ENCODE results near the gene NAA20. TPM values are rescaled to one million over a fixed set of nuclear protein-coding genes. Genes with fewer than 3 reads are reported as not detected.

NAA20 gene, protein sequence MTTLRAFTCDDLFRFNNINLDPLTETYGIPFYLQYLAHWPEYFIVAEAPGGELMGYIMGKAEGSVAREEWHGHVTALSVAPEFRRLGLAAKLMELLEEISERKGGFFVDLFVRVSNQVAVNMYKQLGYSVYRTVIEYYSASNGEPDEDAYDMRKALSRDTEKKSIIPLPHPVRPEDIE
- 10 to 100 TPM; 62.9 to 72.5 TPM for total RNA-seq

DNA sequence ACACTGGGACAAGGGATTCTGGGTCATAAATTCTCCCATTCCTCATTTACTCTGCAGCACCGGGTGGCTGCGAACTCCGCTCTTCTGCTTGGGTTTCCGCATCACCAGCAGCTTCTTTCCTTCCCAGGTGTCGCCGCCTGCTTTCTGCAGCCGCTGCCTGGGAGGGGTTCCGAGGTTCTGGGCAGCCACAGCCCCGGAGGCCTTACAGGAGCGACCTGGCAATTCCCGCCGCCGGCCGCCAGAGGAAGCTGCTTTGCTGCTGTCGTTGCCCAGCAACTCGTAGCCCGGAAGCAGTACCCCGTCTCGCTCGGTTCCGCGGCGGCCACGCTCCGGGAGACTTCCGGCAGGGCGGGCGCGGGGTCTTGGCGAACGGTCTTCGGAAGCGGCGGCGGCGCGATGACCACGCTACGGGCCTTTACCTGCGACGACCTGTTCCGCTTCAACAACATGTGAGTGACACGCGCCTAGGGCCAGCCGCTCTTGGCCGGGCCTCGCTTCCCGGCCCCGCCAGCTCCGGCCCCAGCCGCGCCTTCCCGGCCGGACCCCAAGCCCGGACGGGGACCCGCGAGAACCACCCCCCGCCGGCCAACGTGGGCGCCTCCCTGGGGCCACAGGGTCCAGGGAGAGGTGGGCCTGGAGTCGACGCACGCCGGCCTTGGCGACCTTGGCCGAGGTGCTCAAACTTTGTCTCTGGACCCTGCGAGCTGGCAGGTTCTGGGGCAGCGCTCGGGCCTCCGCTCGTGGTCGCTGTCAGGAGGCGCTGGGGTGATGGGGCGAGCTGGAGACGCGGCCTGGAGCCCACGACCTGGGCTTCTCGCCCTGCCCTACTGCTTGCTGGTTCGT, at the start of gene NAA20:
Gene NAA20 (plus strand): TSS at position 362 of the 843 bp plus-strand sequence. CDS start 35 bp downstream, at position 397.
- Mint-ChIP-seq H3K36me3 (ENCODE audit: insufficient read depth in 2 of 2) (peaks cover 0 to 11% of the 10 kb centered on the region in 2 donors), H3K9me3 (no peaks in the 10 kb centered on the region), H3K4me1 (ENCODE audit: low read depth) (peaks cover 62% of the 10 kb centered on the region), H3K27ac (peak within 1 kb of the TSS; percentile 89), H3K27me3 (ENCODE audit: low read depth) (no peaks in the 10 kb centered on the region), H3K4me3 (peak within 1 kb of the TSS; percentile 87 to 88)
- ATAC-seq (replicated peaks in 1 of 2) (peak; percentile 97 to 99), DNase-seq (peak; percentile 93 to 95)

DNA sequence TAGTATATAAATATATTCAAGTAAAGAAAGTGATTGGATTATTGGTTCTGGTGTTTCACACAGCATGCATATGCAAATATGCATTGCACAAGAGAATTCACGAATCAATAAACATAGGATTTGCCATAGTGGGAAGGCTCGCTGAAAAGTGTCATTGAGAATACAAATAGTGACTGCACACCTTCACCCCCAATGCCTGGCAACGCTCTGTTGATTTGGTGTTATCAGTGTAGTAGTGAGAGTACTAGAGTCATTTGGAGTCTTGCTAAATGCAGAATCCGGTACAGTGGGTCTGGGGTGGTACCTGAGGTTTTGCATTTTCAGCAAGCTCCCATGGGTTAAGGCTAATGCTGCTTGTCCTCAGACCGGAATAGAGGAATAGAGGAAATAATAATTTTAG, 49.7 kb upstream of the NAA20 start:
- Mint-ChIP-seq H3K27me3 (ENCODE audit: low read depth) (no peaks in the 10 kb centered on the region), H3K27ac (no peak overlapping the region)

DNA sequence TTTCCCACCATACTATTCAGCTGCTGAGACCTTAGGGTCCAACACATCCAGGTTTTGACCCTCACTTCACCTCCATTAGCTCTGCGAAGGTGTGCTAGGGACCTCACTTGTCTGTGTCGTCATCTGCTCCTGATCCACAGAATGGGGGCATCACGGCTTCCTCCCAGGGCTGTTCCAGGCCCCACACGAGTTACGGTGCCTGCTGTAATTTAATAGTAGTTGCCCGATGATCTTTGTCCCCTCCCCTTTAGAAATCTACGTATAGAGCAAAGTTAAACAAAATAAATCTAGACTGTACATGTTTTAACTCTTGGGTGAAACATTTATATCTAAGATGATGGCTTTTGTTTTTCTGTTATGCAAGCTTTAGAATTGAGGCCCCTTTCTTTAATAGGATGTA, 49.1 kb upstream of the NAA20 start:
- no peak for DNase-seq
- no peaks in the 10 kb centered on the region for H3K36me3 Mint-ChIP-seq (ENCODE audit: insufficient read depth in 2 of 2)
- H3K4me3 Mint-ChIP-seq = no peak overlapping the region
- no peaks in the 10 kb centered on the region for H3K27me3 Mint-ChIP-seq (ENCODE audit: low read depth)
- no peaks in the 10 kb centered on the region for H3K9me3 Mint-ChIP-seq
- peaks cover 9% of the 10 kb centered on the region for H3K4me1 Mint-ChIP-seq (ENCODE audit: low read depth)
- H3K27ac Mint-ChIP-seq = no peak overlapping the region
- ATAC-seq (replicated peaks in 1 of 2) = no peak

More for the DNA sequence above, 49.7 kb upstream of the NAA20 start:
- ATAC-seq (replicated peaks in 1 of 2) (no peak), DNase-seq (no peak)
- Mint-ChIP-seq H3K9me3 (no peaks in the 10 kb centered on the region), H3K4me1 (ENCODE audit: low read depth) (peaks cover 9% of the 10 kb centered on the region), H3K36me3 (ENCODE audit: insufficient read depth in 2 of 2) (no peaks in the 10 kb centered on the region), H3K4me3 (no peak overlapping the region)

DNA sequence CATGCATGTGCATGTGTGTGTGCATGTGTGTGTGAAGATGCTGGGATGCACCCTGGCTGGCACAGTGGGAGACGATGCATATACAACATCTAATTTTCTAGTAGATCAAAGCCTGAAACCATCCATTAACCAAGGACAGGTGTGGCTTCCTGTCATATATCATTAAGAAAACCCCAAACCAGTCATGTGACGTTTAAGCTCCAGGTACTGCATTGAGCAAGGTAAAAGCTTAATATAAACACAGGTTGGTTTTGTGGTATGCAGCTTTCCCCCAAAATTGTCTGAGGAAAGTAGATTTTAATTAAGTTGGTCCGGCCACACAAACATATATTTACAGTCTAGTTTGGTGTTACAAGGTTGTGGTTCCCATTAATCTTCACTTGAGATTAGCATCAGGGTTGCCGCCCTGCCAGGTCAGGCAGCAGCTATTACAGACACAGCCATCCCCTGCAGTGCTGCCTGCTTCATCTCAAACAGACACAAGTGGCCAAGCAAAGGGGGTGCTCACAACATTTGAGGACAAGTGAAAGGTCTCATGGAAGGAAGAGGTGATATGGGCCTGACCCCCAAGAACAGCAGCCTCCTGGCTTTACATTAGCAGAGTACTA, 48.6 kb upstream of the NAA20 start:
- no peaks in the 10 kb centered on the region for H3K9me3 Mint-ChIP-seq
- ATAC-seq (replicated peaks in 1 of 2) = no peak
- H3K4me3 Mint-ChIP-seq = no peak overlapping the region
- H3K27ac Mint-ChIP-seq = no peak overlapping the region
- H3K27me3 Mint-ChIP-seq (ENCODE audit: low read depth) = no peaks in the 10 kb centered on the region
- H3K36me3 Mint-ChIP-seq (ENCODE audit: insufficient read depth in 2 of 2) = no peaks in the 10 kb centered on the region
- DNase-seq = no peak
- peaks cover 9% of the 10 kb centered on the region for H3K4me1 Mint-ChIP-seq (ENCODE audit: low read depth)

DNA sequence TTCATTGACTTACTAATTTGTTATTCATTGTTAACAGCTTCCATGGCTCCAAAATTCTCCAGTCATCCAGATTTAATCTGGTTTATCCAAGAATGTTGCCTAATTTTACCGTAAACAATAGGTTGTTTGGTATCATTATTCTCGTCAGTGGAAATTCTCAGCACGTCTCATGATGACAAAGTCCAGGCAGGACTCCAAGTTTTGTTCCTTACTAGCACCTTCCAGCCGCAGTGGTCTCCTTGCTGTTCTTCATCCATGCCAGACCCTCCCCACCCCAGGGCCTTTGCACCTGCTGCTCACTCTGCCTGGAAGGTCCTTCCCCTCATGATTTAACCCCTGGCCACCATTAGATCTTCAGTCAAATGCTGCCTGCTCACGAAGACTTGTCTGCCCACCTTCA, 48.1 kb upstream of the NAA20 start:
- Mint-ChIP-seq H3K36me3 (ENCODE audit: insufficient read depth in 2 of 2) (no peaks in the 10 kb centered on the region), H3K4me1 (ENCODE audit: low read depth) (peaks cover 9% of the 10 kb centered on the region), H3K27me3 (ENCODE audit: low read depth) (no peaks in the 10 kb centered on the region), H3K4me3 (no peak overlapping the region), H3K9me3 (no peaks in the 10 kb centered on the region), H3K27ac (no peak overlapping the region)
- DNase-seq (no peak), ATAC-seq (replicated peaks in 1 of 2) (no peak)

DNA sequence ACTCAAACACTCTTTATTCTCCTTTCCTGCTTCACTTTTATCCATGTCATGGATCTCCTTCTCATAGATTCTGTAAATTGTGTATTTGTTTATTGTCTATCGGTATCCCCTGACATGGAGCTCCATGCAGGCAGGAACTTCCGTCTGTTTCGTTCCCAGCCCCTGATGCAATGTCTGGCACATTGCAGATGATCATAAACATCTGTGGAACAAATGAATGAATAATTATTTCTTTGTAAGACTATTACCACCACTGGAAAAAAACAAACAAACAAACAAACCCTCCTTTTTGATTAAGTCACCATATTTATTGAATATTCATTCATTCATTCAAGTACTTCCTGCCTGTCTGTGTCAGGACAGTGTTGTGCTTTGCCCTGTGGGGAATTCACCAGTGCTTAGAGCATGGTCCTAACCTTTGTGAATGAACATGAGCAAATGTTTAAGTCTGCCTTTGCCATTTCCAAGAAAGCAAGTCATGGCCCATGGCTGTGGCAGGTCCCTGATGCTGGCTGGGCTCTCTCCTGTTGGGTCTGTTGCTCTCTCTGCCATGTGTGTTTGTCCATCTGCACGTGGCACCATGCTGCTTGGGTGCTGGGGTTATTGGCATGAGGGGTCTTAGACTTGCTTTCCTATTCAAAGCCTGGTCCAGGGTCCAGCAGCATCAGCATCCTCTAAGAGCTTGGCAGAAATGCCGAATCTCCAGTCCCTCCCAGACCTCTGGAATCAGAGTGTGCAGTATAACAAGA, 47.5 kb upstream of the NAA20 start:
- ATAC-seq (replicated peaks in 1 of 2) = no peak
- H3K27me3 Mint-ChIP-seq (ENCODE audit: low read depth) = no peaks in the 10 kb centered on the region
- H3K4me1 Mint-ChIP-seq (ENCODE audit: low read depth) = peaks cover 9% of the 10 kb centered on the region
- DNase-seq = no peak
- H3K4me3 Mint-ChIP-seq = no peak overlapping the region
- H3K9me3 Mint-ChIP-seq = no peaks in the 10 kb centered on the region
- H3K27ac Mint-ChIP-seq = no peak overlapping the region
- no peaks in the 10 kb centered on the region for H3K36me3 Mint-ChIP-seq (ENCODE audit: insufficient read depth in 2 of 2)

- DNase-seq (no peak), ATAC-seq (replicated peaks in 1 of 2) (no peak)
- Mint-ChIP-seq H3K4me3 (no peak overlapping the region), H3K4me1 (ENCODE audit: low read depth) (peaks cover 9% of the 10 kb centered on the region), H3K27me3 (ENCODE audit: low read depth) (no peaks in the 10 kb centered on the region), H3K27ac (no peak overlapping the region), H3K36me3 (ENCODE audit: insufficient read depth in 2 of 2) (no peaks in the 10 kb centered on the region), H3K9me3 (no peaks in the 10 kb centered on the region)
Measured at GRCh38 chr20:19970256-19970765, 46.9 kb upstream of the NAA20 start.

DNA sequence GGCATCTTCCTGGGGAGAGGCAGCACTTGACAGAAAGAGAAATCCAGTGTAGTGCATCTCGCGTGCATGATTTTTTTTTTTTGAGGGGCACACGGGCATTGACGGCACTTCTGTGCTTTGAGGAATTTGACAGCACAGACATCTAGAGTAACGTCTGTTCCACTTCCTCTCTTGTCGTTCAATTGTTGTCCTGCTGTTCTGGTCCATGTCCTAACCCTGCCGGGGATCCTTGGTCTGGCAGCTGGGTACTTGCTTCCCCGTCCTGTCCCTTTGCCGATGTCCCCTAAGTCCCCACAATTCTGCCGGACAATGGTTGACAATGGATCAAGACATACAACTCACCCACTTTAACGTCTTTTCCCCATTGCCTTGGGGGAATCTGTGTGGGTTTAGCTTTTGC, 46.0 kb upstream of the NAA20 start:
- Mint-ChIP-seq H3K27ac (no peak overlapping the region), H3K4me3 (no peak overlapping the region), H3K9me3 (no peaks in the 10 kb centered on the region), H3K4me1 (ENCODE audit: low read depth) (peaks cover 9% of the 10 kb centered on the region), H3K27me3 (ENCODE audit: low read depth) (no peaks in the 10 kb centered on the region), H3K36me3 (ENCODE audit: insufficient read depth in 2 of 2) (no peaks in the 10 kb centered on the region)
- ATAC-seq (replicated peaks in 1 of 2) = no peak
- DNase-seq = no peak

- no peak for ATAC-seq (replicated peaks in 1 of 2)
- no peak for DNase-seq
- Mint-ChIP-seq H3K9me3 (no peaks in the 10 kb centered on the region), H3K4me3 (no peak overlapping the region), H3K27ac (no peak overlapping the region), H3K4me1 (ENCODE audit: low read depth) (peaks cover 9% of the 10 kb centered on the region), H3K36me3 (ENCODE audit: insufficient read depth in 2 of 2) (no peaks in the 10 kb centered on the region), H3K27me3 (ENCODE audit: low read depth) (peaks cover 7% of the 10 kb centered on the region)
Measured at GRCh38 chr20:19973961-19974629, 43.1 kb upstream of the NAA20 start.

- H3K4me1 Mint-ChIP-seq (ENCODE audit: low read depth) = peaks cover 9% of the 10 kb centered on the region
- peaks cover 9% of the 10 kb centered on the region for H3K27me3 Mint-ChIP-seq (ENCODE audit: low read depth)
- H3K9me3 Mint-ChIP-seq = no peaks in the 10 kb centered on the region
- no peak for ATAC-seq (replicated peaks in 1 of 2)
- no peaks in the 10 kb centered on the region for H3K36me3 Mint-ChIP-seq (ENCODE audit: insufficient read depth in 2 of 2)
- H3K27ac Mint-ChIP-seq = no peak overlapping the region
- DNase-seq = no peak
- H3K4me3 Mint-ChIP-seq = no peak overlapping the region
Measured at GRCh38 chr20:19974630-19975435, 42.3 kb upstream of the NAA20 start.

DNA sequence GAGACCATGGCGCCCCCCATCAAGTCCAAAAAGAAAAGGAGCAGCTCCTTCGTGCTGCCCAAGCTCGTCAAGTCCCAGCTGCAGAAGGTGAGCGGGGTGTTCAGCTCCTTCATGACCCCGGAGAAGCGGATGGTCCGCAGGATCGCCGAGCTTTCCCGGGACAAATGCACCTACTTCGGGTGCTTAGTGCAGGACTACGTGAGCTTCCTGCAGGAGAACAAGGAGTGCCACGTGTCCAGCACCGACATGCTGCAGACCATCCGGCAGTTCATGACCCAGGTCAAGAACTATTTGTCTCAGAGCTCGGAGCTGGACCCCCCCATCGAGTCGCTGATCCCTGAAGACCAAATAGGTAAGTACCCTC, 41.7 kb upstream of the NAA20 start:
- Mint-ChIP-seq H3K27me3 (ENCODE audit: low read depth) (peaks cover 11% of the 10 kb centered on the region), H3K9me3 (no peaks in the 10 kb centered on the region), H3K36me3 (ENCODE audit: insufficient read depth in 2 of 2) (no peaks in the 10 kb centered on the region), H3K27ac (no peak overlapping the region), H3K4me1 (ENCODE audit: low read depth) (peaks cover 9% of the 10 kb centered on the region), H3K4me3 (no peak overlapping the region)
- no peak for DNase-seq
- no peak for ATAC-seq (replicated peaks in 1 of 2)

GRCh38 chr20:19975901-19976300, 41.3 kb upstream of the NAA20 start:
- H3K27me3 Mint-ChIP-seq (ENCODE audit: low read depth) = peaks cover 15% of the 10 kb centered on the region
- no peak overlapping the region for H3K4me3 Mint-ChIP-seq
- ATAC-seq (replicated peaks in 1 of 2) (no peak), DNase-seq (no peak)
- H3K27ac Mint-ChIP-seq = no peak overlapping the region
- H3K9me3 Mint-ChIP-seq = no peaks in the 10 kb centered on the region
- no peaks in the 10 kb centered on the region for H3K36me3 Mint-ChIP-seq (ENCODE audit: insufficient read depth in 2 of 2)
- H3K4me1 Mint-ChIP-seq (ENCODE audit: low read depth) = peaks cover 9% of the 10 kb centered on the region
